RWPE2 (cell line): ENCODE results near the gene PLD2.

Experiments
- ATAC-seq: fragments of 200-7000 bp; cut with Tn5 transposase; 3 replicates; pipeline ENCODE4 v1.9.1; 2021; ENCODE audit warnings: low read depth
- DNase-seq: peaks from one replicate; pipeline ENCODE4 v3.0.0-alpha.2; 2020; ENCODE audit warnings: low spot score
- H3K27ac ChIP-seq: fragments of 450-650 bp; 2 replicates; pipeline ENCODE4 v1.5.1; 2017; ENCODE audit warnings: mild to moderate bottlenecking; ENCODE audit not compliant: poor library complexity, severe bottlenecking
- H3K27me3 ChIP-seq: fragments of 250-450 bp; sonication (Bioruptor Pico); 2 replicates; pipeline ENCODE4 v1.5.1; 2021; ENCODE audit warnings: mild to moderate bottlenecking, moderate library complexity; ENCODE audit not compliant: insufficient read depth, poor library complexity, severe bottlenecking
- H3K36me3 ChIP-seq: fragments of 250-450 bp; sonication (Bioruptor Pico); 2 replicates; pipeline ENCODE4 v1.5.1; 2020; ENCODE audit warnings: low read depth, mild to moderate bottlenecking, moderate library complexity
- H3K4me1 ChIP-seq: fragments of 250-450 bp; sonication (Bioruptor Pico); 2 replicates; pipeline ENCODE4 v1.5.1; 2021; ENCODE audit warnings: mild to moderate bottlenecking, moderate library complexity; ENCODE audit not compliant: insufficient read depth, poor library complexity, severe bottlenecking
- H3K4me3 ChIP-seq: fragments of 250-450 bp; sonication (Bioruptor Pico); 2 replicates; pipeline ENCODE4 v1.5.1; 2021; ENCODE audit warnings: mild to moderate bottlenecking, moderate library complexity; ENCODE audit not compliant: severe bottlenecking
- H3K9me3 ChIP-seq: fragments of 250-450 bp; sonication (Bioruptor Pico); 2 replicates; pipeline ENCODE4 v1.5.1; 2021; ENCODE audit warnings: mild to moderate bottlenecking, moderate library complexity; ENCODE audit not compliant: severe bottlenecking
- TF ChIP-seq, protein P1 (sequence below): fragments of 450-650 bp; IDR thresholded peaks from one replicate; pipeline ENCODE4 v1.5.1; 2017; ENCODE audit warnings: mild to moderate bottlenecking, moderate library complexity; ENCODE audit not compliant: poor library complexity, severe bottlenecking

Gene PLD2

DNA sequence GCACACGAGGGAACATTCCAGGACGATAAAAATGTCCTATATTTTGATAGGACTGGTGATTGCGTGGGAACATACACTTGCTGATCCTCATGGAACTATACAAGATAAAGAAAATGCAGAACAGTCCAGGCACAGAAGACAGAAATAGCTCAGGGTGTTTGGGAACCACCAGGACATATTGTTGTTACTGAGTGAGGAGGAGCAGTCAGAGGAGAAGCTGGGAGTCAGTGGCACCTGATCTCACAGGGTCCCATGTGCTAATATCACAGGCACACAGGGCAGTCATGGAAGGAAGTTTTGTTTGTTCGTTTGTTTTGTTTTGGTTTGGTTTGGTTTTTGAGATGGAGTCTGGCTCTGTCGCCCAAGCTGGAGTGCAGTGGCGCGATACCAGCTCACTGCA lies 5.7 kb downstream of the PLD2 start:
- H3K4me3 ChIP-seq = no peak overlapping the region
- DNase-seq (no peak), ATAC-seq (no peak)
- H3K9me3 ChIP-seq = no peaks in the 10 kb centered on the region
- TF ChIP-seq, protein P1, sequence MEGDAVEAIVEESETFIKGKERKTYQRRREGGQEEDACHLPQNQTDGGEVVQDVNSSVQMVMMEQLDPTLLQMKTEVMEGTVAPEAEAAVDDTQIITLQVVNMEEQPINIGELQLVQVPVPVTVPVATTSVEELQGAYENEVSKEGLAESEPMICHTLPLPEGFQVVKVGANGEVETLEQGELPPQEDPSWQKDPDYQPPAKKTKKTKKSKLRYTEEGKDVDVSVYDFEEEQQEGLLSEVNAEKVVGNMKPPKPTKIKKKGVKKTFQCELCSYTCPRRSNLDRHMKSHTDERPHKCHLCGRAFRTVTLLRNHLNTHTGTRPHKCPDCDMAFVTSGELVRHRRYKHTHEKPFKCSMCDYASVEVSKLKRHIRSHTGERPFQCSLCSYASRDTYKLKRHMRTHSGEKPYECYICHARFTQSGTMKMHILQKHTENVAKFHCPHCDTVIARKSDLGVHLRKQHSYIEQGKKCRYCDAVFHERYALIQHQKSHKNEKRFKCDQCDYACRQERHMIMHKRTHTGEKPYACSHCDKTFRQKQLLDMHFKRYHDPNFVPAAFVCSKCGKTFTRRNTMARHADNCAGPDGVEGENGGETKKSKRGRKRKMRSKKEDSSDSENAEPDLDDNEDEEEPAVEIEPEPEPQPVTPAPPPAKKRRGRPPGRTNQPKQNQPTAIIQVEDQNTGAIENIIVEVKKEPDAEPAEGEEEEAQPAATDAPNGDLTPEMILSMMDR = no peak
- no peak overlapping the region for H3K27ac ChIP-seq
- H3K27me3 ChIP-seq = no peaks in the 10 kb centered on the region
- H3K36me3 ChIP-seq = peaks cover 46% of the 10 kb centered on the region
- H3K4me1 ChIP-seq = no peaks in the 10 kb centered on the region

DNA sequence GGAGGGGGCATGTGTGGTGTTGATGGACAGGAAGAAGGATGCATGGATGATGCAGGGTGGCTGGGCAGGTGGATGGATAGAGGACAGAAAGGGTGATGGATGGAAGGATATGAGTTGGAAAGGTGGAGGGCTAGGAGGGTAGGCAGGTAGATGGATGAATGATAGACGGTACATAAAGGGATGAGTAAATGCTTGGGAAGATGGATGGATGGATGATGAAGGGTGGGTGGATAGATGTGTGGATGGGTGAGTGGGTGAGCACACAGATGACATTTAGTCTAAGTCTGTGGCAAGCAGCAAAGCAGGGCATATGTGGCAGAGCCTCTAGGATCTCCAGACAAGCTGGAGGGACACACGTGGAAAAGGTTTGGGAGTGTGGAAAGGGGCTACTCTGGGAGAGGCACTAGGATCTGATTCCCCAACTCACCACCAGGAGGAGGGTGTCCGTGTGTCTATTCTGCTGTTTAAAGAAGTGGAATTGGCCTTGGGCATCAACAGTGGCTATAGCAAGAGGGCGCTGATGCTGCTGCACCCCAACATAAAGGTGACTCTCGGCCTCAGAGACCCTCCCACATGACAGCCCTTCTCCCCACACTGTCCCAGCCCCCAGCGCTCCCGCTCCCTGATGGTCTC lies 8.2 kb downstream of the PLD2 start:
- H3K4me1 ChIP-seq = no peaks in the 10 kb centered on the region
- H3K27me3 ChIP-seq = no peaks in the 10 kb centered on the region
- H3K27ac ChIP-seq = no peak overlapping the region
- ATAC-seq (no peak), DNase-seq (no peak)
- no peak overlapping the region for H3K4me3 ChIP-seq
- H3K9me3 ChIP-seq = no peaks in the 10 kb centered on the region
- TF ChIP-seq, protein P1 = no peak
- peaks cover 37% of the 10 kb centered on the region for H3K36me3 ChIP-seq

DNA sequence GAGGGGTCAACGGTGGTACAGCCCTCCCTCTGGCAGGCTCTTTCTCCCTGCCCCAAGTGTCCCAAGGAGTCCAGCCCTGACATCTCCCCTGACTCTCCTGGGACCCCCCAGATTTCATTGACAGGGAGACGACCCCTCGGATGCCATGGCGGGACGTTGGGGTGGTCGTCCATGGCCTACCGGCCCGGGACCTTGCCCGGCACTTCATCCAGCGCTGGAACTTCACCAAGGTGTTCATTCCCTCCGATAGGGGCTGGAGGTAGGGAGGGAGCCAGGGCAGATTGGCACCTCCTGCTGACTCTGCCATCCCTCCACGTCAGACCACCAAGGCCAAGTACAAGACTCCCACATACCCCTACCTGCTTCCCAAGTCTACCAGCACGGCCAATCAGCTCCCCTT lies 9.9 kb downstream of the PLD2 start:
- H3K9me3 ChIP-seq = no peaks in the 10 kb centered on the region
- H3K4me1 ChIP-seq = no peaks in the 10 kb centered on the region
- ATAC-seq (no peak), DNase-seq (no peak)
- TF ChIP-seq, protein P1 = no peak
- H3K27me3 ChIP-seq = no peaks in the 10 kb centered on the region
- H3K27ac ChIP-seq = no peak overlapping the region
- peaks cover 28% of the 10 kb centered on the region for H3K36me3 ChIP-seq
- H3K4me3 ChIP-seq = no peak overlapping the region

DNA sequence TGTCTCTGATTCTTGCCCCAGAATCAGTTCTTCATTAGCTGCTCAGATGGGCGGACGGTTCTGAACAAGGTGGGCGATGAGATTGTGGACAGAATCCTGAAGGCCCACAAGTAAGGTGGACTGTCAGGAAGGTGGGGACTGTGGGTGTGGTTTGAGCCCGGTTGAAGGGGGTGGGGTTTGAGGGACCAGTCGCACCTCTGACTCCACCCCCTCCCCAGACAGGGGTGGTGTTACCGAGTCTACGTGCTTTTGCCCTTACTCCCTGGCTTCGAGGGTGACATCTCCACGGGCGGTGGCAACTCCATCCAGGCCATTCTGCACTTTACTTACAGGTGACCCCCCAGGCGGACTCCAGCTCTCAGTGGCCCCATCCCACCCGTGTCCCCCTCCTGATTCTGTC lies 11.3 kb downstream of the PLD2 start:
- no peaks in the 10 kb centered on the region for H3K4me1 ChIP-seq
- H3K9me3 ChIP-seq = no peaks in the 10 kb centered on the region
- H3K4me3 ChIP-seq = no peak overlapping the region
- ATAC-seq (no peak), DNase-seq (no peak)
- no peak overlapping the region for H3K27ac ChIP-seq
- H3K36me3 ChIP-seq = peaks cover 28% of the 10 kb centered on the region
- no peaks in the 10 kb centered on the region for H3K27me3 ChIP-seq
- TF ChIP-seq, protein P1 = no peak

DNA sequence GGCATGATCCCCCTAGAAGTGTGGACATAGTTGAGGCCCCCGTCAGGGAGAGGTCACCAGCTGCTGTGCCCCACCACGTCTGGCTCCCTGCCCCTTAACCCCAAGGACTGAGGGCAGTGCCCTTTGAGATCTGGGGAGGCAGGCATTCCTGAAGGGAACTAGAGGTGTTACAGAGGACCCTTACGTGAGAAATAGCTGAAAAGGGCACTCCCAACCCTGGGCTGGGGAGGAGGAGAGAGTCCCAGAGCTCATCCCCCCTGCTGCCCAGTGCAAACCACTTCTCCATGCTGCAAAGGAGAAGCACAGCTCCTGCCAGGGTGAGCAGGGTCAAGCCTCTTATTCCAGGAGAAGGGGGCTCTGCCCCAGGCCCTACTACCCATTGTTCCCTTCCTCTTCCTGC lies 15.9 kb downstream of the PLD2 start:
- no peak overlapping the region for H3K27ac ChIP-seq
- ATAC-seq (no peak), DNase-seq (no peak)
- no peak overlapping the region for H3K4me3 ChIP-seq
- H3K4me1 ChIP-seq = no peaks in the 10 kb centered on the region
- no peaks in the 10 kb centered on the region for H3K27me3 ChIP-seq
- H3K9me3 ChIP-seq = no peaks in the 10 kb centered on the region
- 0 out of 2 replicates have a peak, but pooled peaks cover 3% of the 10 kb centered on the region for H3K36me3 ChIP-seq
- TF ChIP-seq, protein P1 = no peak
